Measurements from ENCODE around the gene GJC3. TPM values are rescaled to one million over a fixed set of nuclear protein-coding genes. Genes with fewer than 3 reads are reported as not detected.
"Not testable (repeated sequence)": the region's sequence is repeated elsewhere in the genome, so short reads cannot be mapped to it uniquely, and the experiment has no call there.

GJC3 gene
- total RNA-seq, 1 donor from 2014 or later, result 0.43 TPM

- Mint-ChIP-seq H3K9me3 (ENCODE audit: low read depth) (no peaks in the 10 kb centered on the region), H3K27me3 (no peaks in the 10 kb centered on the region), H3K4me3 (ENCODE audit: low read depth) (no peak overlapping the region), H3K36me3 (ENCODE audit: insufficient read depth) (peaks cover 11% of the 10 kb centered on the region), H3K4me1 (ENCODE audit: low read depth) (no peaks in the 10 kb centered on the region), H3K27ac (no peak overlapping the region)
- DNase-seq (ENCODE audit: low spot score, unreplicated experiment), result no peak
- no peak for TF ChIP-seq CTCF (IDR thresholded peaks at IDR 0.05; ENCODE audit: unreplicated experiment)
Measured at GRCh38 chr7:99898023-99898357, 31.4 kb downstream of the GJC3 start.

GRCh38 chr7:99897322-99898022 lies 31.9 kb downstream of the GJC3 start:
- H3K4me1 Mint-ChIP-seq (ENCODE audit: low read depth), result no peaks in the 10 kb centered on the region
- no peak for DNase-seq (ENCODE audit: low spot score, unreplicated experiment)
- peaks cover 8% of the 10 kb centered on the region for H3K36me3 Mint-ChIP-seq (ENCODE audit: insufficient read depth)
- H3K27me3 Mint-ChIP-seq, result no peaks in the 10 kb centered on the region
- no peak overlapping the region for H3K27ac Mint-ChIP-seq
- H3K4me3 Mint-ChIP-seq (ENCODE audit: low read depth), result no peak overlapping the region
- no peak for TF ChIP-seq CTCF (IDR thresholded peaks at IDR 0.05; ENCODE audit: unreplicated experiment)
- no peaks in the 10 kb centered on the region for H3K9me3 Mint-ChIP-seq (ENCODE audit: low read depth)

GRCh38 chr7:99894738-99895137 lies 34.7 kb downstream of the GJC3 start:
- Mint-ChIP-seq H3K36me3 (ENCODE audit: insufficient read depth) (peaks cover 11% of the 10 kb centered on the region), H3K27me3 (no peaks in the 10 kb centered on the region), H3K27ac (no peak overlapping the region), H3K9me3 (ENCODE audit: low read depth) (peaks cover 7% of the 10 kb centered on the region), H3K4me3 (ENCODE audit: low read depth) (no peak overlapping the region), H3K4me1 (ENCODE audit: low read depth) (no peaks in the 10 kb centered on the region)
- no peak for DNase-seq (ENCODE audit: low spot score, unreplicated experiment)
- TF ChIP-seq CTCF (IDR thresholded peaks at IDR 0.05; ENCODE audit: unreplicated experiment), result no peak

GRCh38 chr7:99893280-99893679 lies 36.1 kb downstream of the GJC3 start:
- Mint-ChIP-seq H3K4me3 (ENCODE audit: low read depth) (no peak overlapping the region), H3K27me3 (no peaks in the 10 kb centered on the region), H3K9me3 (ENCODE audit: low read depth) (peaks cover 13% of the 10 kb centered on the region), H3K4me1 (ENCODE audit: low read depth) (no peaks in the 10 kb centered on the region), H3K36me3 (ENCODE audit: insufficient read depth) (peaks cover 15% of the 10 kb centered on the region), H3K27ac (no peak overlapping the region)
- no peak for TF ChIP-seq CTCF (IDR thresholded peaks at IDR 0.05; ENCODE audit: unreplicated experiment)
- DNase-seq (ENCODE audit: low spot score, unreplicated experiment), result no peak

GRCh38 chr7:99890348-99890747 lies 39.1 kb downstream of the GJC3 start:
- H3K27me3 Mint-ChIP-seq; H3K4me1 Mint-ChIP-seq (ENCODE audit: low read depth); H3K27ac Mint-ChIP-seq; DNase-seq (ENCODE audit: low spot score, unreplicated experiment); H3K4me3 Mint-ChIP-seq (ENCODE audit: low read depth): not testable (repeated sequence)
- peaks cover 19% of the 10 kb centered on the region for H3K36me3 Mint-ChIP-seq (ENCODE audit: insufficient read depth)
- peaks cover 13% of the 10 kb centered on the region for H3K9me3 Mint-ChIP-seq (ENCODE audit: low read depth)

GRCh38 chr7:99888366-99888765 lies 41.1 kb downstream of the GJC3 start:
- H3K27ac Mint-ChIP-seq; DNase-seq (ENCODE audit: low spot score, unreplicated experiment); H3K4me1 Mint-ChIP-seq (ENCODE audit: low read depth); H3K27me3 Mint-ChIP-seq; H3K4me3 Mint-ChIP-seq (ENCODE audit: low read depth): not testable (repeated sequence)
- Mint-ChIP-seq H3K9me3 (ENCODE audit: low read depth) (peaks cover 24% of the 10 kb centered on the region), H3K36me3 (ENCODE audit: insufficient read depth) (peaks cover 23% of the 10 kb centered on the region)
